Putamen (tissue), 1 donor: ENCODE data around the gene TTYH3.

Experiments
- DNase-seq: peaks from one replicate; pipeline ENCODE4 v3.0.0-alpha.2; 2016; ENCODE audit warnings: low spot score

TTYH3 gene

DNA sequence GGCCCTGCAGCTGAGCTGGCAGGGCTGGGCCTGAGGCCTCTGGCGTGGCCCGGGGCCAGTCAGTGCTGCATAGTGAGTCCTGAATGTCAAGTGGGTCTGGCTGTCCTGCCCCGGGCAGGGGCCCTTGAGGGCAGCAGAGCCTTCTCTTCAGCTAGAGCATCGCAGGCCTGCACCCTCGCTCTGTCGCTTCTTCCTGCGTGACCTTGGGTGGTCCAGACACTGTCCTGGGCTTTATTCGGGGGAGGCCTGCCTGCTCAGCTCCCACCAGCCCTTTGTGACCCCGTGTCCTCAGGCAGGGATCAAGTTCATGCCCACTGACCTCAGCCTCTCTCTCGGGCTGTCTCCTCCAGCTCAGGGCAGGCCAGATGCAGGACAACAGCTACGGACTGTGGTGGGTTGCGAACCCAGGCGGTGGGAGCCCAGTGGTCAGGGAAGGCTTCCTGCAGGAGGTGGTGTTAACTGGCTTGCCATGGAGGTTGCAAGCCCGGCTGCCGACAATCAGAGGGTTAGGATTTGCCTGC, 3.4 kb downstream of the TTYH3 start:
- DNase-seq: no peak

DNA sequence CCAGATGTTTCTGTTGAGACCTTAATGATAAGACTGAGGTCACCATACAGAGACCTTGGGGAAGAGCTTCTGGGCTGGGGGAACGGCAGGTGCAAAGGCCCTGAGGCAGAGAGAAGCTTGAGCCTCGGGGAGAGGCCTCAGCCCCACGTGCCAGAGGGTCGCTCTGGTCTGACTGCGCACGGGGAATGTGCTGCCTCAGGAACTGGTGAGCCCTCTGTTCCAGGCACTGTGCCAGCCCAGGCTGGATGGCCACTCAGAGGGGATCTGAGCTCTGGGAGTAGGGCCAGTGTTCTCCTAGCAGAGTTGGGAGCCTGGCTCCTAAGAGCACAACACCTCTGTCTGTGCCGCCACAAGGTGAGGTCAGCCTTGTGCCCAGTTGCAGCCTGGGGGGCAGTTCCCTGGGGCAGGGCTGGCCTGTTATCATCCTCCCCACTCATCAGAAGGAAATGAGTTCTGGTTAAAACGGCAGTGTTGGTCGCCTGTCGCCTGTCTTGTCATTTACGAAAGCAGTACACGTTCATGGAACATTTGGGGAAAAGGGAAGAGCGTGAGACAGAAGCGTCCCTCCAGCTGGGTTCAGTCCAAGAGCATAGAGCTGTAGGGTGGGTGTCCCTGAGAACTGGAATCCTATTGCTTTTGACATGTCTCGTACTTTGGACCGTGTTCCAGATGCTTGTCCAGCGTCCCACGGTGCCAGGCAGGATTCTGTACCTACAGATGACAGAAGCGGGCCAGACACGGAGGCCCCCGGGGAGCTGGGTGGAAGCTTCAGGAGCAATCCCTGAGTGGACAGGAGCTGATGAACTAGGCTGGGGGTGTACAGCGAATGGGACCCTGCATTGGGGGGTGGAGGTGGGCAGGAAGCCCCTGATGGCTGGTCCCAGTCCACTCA, 4.3 kb downstream of the TTYH3 start:
- no peak for DNase-seq

DNA sequence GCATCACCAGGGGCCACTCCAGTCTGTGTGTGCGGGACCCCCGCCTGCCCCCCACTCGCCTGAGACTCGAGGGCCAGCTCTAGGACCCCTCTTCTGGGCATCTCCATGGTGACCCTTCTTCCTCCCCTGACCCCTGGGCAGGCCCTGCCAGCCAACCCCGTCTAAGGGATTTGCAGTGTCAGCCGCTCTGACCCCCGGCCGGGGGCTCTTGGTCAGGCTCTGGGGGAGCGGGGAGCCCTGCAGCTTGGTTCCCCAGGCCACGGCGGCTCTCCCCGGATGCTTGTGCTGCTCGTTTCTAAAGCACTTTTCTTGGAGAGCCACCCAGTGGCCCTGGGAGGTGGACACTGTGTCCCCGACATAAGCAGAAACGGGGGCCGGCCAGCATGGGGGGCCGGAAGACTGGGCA, 5.3 kb downstream of the TTYH3 start:
- DNase-seq: no peak

DNA sequence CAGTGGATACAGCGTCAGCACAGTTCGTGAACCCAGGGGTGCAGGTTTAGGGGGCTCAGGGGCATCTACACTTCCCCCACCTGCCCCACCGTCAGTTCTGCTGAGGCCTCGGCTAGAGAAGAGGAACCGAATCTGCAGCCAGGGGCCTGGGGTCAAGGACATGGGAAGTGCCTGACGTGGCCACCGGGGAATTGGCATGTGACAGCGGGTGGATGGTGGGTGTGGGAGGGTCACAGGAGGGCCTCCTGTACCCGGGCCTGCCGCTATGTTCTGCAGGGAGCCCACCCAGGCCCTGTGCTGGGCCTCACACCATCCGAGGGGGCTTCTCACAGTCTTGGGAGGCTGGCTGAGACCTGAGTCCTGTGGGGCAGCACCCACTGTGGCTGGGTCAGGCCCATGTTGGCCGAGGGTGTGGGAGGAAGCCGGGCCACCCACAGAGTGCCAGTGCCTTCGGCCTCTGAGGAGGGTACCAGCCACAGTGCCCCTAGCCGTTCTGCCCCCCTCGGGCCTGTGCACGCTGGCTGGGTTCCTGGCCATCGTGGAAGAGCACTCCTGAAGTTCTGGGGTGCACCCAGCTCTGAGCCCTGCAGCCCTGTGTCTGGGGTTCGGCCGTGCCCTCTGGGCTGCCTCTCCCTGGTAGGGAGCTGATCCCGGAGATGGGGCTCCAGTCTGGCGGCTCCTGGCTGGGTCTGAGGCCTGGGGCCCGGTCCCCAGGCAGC, 5.9 kb downstream of the TTYH3 start:
- no peak for DNase-seq

DNA sequence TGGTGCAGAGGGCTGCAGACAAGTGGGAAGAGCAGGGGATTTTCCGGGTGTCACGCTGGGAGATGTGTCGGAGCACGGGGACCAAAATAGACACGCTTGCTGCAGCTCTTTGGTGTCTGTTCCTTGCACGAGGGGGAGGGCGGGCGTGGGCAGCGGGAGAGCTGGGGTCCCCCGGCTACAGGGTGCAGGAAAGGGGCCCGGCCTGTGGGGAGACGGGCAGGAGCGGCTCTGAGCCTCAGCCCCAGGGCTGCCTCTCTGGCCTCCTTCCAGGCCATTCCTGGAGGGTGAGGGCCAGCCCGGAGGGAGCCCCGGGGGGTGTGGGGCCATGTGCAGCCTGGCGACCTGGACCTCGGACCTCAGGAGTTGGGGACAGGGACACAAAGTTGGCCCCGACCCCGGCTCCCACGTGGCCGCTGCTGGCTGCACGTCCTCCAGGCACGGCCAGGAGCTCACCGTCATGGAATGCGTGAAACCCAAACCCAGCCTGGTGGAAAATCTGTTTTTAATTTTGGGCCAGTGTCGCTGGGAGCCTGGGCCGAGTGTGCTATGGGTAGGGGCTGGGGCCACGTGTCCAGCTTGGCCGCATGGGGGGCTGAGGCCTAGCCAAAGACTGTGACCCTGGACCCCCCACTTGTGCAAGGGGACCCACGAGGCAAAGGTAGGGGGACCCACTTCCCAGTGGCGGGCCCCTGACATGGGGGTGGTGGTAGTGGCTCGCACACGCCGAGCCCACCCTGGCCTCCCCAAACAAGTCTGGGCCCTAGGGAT, 6.6 kb downstream of the TTYH3 start:
- no peak for DNase-seq

DNA sequence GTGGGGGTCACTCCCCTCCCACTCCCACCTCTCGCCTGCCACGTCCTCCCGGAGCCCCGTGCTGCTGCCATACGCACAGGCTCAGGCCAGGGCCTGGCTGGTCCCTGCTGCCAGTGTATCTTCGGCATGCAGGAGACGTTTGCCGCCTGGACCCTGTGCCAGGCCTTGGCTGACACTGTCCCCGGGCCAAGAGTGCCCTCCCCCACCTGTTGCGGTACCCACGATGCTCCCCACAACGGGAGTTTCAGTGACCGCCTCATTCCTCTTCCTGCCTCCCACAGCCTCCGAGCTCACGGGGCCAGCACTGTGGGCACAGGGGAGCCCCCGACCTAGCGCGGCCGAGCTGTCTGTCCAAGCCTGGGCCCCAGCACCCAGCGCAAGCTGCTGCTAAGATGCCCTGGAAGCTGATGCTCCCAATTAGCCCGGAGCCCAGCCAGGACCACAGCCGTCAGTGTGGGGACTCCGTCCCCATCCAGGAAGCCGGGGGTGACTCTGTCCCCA, 7.4 kb downstream of the TTYH3 start:
- DNase-seq: no peak

DNA sequence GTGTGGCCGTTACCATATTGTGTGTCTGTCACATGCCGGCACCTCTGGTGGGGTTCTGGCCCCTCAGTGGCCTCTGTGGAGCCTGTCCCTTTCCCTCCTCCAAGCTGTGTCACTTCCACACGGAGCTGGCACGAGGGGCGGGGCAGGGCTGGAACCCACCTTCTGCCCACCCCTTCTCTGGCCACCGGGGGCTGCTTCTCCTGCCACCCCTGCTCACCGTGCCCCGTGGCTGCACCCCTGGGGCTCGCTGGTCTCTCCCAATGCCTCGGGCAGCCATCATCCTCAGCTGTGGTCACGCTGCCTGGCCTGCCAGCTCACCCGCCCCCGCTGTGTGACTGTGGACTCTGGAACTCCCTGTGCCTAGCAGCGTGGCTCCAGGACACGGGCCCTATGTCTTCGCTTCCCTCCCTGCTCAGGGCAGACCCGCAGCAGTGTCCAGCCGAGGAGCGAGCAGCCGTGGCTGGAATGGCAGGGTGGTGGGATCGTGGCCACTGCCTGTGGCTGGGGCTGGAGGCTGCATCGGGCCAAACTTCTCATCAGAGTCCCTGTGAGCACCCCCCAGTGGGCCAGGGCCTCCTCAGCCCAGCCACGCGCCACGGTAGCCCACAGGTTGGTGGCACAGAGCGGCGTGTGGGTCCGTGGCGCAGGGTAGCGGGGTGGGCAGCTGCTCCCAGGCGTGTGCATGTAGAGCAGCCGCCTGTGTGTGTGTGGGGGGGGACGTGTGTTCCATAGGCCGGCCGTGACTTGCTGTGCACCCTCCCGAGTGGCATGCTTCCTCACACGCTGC, 8.1 kb downstream of the TTYH3 start:
- no peak for DNase-seq

DNA sequence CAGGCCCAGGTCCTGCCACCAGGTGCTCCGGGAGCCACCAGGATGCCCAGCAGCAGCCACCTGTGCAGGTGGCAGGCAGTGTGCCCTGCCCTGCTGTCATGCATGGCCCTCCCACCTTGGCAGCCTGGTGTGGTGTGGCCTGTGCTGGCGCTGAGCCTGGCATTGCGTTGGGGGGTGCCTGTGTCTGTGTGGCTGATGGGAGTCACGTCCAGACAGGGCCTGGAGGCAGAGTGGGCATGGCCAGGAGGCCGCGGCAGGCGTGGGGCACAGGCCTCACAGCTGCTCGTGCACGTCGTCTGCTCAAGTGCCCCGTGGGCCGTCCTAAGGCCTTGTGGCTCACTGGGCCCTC, 8.7 kb downstream of the TTYH3 start:
- DNase-seq: no peak

DNA sequence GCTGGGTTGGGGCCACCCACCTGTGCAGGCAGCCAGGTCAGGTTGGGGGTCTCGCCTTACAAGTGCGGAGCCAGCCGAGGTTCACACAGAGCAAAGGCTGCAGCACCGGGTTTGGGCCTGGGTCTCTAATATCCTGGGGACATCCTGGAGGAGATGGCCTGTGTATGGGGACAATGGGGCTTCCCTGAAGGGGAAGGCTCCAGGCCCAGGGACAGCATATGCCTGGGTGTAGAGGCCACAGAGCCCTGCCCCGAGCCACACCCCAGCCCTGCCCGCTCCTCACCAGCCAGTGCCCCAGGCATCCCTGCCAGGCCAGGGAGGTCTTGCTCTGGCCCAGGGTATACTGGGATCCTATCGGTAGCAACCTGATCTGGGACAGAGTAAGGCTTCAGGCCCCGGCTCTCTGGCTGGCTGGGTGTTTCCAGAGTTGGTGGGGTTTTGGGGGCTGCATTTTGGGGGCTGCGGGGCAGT, 9.1 kb downstream of the TTYH3 start:
- DNase-seq: no peak

DNA sequence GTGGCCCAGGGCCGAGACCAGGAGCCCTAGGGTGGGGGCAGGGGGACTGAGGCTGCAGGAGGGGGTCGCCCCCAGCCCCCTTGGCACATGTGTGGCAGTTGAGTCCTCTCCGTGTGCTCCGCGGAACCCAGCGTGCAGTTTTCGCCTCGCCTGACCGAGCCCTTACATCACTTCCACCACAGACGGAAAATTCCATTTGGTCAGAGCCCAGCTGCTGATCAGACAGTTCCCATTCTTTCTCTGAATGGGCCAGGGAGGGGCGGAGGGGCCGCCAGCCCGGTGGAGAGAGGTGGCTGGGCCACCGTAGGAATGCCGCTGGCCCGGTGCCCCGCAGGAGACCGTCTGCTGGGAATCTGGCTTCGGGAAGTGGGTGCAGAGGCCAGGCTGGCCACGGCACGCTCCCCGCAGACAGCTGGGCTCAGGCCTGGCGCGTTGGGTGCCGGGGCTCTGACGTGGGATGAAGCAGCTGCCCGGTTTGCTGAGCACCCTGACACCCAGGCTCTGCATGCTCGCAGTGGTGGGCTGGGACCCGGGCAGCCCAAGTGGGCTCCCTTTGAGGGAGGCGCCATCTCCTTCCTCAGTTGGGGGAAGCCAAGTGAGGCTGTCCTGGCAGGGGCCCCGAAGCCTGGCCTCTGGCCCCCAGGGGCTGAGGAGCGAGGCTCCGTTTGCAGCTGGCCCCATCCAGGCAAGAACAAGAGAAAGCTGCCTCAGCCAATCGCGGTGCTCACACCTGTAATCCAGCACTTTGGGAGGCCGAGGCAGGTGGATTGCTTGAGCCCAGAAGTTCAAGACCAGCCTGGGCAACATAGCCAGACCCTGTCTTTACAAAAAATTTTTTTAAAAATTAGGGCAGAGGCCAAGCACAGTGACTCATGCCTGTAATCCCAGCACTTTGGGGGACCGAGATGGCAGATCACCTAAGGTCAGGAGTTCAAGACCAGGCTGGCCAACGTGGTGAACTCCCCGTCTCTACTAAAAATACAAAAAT, 9.9 kb downstream of the TTYH3 start:
- peak; percentile 80 for DNase-seq

DNA sequence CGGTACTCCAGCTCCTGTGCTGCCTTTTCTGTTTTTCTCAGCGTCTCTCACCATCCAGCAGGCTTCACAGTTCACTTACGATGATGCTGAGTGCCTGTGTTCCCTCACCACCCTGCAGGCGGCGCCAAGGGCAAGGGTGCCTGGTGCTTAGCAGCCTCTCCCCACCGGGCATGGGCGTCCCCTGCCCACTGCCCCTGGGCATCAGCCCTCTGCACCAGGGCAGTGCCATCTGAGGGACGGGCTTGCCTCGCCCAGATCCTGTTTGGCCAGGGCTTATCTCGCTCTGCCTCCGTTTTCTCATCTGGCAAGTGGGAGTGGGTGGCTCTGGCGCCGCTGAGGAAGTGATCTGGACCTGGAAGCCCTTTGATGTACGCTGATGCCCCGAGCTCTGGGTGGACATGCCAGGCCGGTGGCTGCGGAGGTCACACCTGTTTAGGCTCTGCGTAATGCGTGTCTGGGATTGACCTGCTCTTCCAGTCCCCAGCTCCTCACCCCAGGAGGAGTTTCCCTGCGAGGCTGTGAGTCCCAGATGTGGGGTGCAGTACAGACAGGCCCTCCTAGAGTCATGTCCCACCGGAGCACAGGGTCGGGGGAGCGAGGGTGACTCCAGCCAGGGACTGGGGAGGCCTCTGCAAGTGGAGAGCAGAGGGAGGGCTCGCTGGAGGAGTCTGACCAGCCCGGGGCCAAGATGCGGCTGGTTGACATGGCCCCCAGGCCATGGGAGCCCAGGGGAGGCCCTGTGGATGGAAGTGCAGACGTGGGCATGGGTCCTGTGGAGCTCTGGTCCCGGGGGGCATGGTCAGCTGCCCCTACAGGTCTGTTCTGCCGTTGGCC, 11.8 kb downstream of the TTYH3 start:
- no peak for DNase-seq

DNA sequence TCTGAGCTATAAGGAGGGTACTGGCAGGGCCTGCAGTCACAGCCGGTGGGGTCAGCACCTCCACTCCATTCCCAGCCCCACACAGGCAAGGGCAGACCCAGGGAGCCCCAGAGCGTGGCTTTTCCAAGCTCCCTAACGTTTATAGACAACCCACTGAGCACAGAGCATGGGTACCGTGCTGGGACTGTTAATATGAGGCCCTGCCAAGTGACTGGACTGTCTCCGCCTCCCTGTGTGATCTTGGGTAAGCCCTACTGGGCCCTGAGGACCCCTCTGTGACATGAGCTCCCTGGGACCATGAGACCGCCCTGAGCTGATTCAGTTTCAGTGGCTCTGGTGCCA, 12.4 kb downstream of the TTYH3 start:
- no peak for DNase-seq

DNA sequence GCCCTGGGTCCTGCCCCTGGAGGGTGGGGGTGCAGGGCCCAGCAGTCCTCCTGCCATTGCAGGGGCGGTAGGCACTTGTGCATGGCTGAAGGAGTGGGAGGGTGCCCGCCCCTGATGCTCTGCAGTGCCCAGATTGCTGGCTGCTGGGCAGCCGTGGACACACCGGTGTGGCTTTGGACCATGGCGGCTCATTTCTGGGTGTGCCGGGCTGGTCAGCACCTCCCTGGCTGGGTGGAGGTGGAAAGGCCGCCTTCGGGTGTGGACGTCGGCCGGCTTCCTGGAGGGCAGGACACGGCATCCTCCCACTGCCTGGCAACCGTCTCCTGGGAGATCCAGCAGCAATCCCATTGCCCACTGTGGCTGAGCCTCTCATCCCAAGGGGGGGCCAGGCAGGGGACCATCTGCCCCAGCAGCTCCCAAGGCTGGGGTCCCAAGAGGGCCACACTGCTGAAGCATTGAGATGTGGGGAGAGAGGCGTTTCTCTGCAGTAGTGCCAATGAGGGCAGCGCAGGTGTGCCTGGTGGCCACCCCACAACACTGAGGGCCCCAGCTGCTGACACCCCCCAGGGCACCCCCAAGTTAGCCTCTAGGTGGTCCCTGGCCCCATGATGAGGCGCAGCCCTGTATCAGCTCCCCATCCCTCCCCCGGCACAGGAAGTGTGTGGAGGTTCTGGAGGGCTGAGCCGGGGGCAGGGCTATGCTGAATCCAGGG, 12.9 kb downstream of the TTYH3 start:
- no peak for DNase-seq

DNA sequence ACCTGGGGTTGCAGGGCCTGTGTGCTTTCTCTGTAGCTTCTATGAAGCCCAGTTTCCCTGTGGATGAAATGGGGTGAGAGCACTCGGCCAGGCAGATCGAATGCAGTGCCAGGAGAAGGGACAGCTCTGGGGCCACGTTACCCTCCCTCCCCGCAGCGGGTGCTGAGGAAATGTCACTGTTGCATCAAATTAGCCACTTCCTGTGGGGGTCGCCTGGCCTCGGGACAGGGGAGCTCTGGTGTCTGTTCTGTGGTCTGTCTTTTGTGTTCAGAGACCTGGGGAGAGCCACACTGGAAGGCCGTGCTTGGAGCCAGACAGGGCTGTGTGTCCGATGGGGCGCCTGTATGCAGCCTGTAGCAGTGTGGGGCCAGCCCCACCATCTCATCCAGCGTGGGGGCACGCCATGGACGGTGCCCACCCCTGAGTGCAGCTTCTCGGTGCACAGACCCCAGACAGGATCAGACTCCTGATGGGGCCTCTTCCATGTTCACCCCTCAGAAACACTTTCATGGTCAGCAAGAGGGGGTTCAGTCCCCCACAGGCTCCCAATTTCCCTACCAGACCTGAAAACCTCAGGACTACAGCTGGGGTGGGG, 13.6 kb downstream of the TTYH3 start:
- DNase-seq: no peak

DNA sequence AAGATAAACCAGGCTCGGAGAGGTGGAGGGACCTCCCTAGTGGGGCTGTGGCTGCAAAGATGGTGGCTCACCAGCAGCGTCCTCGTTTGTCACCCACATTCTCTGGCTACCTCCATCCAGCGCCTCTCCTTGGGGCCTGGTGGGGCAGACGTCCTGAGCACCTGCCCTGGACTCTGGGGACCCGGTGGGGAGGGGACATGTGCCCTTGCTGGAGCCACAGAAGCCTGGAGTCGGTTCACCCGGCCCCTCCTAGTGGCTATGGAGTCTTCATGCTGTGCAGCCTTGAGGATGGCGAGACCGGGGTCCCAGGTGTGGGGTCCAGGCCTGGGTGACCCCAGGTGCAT, 14.5 kb downstream of the TTYH3 start:
- DNase-seq: no peak

DNA sequence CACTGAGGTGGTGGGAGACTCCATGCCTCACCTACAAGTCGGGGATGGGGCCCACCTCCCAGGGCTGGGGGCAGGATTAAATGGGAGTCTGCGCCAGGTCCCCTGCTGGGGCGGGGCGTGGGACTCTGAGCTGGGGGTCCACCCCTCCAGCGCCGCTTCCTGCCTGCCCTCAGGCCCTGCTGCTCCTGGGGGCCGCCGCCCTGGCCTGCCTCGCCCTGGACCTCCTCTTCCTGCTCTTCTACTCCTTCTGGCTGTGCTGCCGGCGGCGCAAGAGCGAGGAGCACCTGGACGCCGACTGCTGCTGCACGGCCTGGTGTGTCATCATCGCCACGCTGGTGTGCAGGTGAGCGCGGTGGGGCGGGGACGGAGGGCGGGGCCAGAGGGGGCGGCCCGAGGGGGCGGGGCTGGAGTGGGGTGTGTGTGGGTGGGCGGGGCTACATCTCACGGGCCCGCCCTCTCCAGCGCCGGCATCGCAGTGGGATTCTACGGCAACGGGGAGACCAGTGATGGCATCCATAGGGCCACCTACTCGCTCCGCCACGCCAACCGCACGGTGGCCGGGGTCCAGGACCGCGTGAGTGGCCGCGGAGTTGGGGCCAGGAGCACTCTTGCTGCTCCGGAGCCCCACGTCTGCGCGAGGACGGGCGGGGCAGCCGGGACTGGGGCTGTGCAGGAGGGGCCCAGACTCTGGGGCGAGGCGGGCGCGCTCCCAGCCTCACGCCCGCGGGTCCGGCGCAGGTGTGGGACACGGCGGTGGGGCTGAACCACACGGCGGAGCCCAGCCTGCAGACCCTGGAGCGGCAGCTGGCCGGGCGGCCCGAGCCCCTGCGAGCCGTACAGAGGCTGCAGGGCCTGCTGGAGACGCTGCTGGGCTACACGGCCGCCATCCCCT, 15.1 kb downstream of the TTYH3 start:
- DNase-seq: no peak

DNA sequence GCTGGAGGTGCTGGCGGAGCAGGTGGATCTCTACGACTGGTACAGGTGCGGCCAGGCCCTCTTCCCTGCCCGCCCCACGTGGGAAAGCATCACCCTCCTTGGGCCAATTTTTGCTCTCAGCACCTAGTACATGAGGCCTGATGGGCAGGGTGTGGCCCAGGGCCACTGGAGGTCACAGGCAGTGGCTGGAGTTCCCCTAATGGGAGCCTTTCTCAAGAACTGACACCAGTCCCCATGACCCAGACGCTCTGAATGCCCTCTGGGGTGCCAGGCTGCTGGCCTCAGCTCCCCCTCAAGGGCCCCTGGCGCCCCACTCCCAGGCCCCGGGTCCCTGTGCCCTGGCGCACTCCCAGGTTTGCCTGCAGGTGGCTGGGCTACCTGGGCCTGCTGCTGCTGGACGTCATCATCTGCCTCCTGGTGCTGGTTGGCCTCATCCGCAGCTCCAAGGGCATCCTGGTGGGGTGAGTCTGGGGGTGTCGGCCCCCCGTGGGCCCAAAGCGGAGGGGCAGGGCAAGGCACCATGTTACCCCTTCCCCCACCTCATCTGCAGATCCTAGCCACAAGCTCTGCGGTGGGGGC, 15.9 kb downstream of the TTYH3 start:
- no peak for DNase-seq
